IPS-15b (cell line): ENCODE results near the gene RIBC2.
"Not testable (repeated sequence)": the region's sequence is repeated elsewhere in the genome, so short reads cannot be mapped to it uniquely, and the experiment has no call there.

Experiments used
- H3K27me3 ChIP-seq: one replicate; pipeline ENCODE4 v1.6.1; 2013; ENCODE audit warnings: low read length; ENCODE audit not compliant: control insufficient read depth, insufficient read depth
- H3K36me3 ChIP-seq: one replicate; pipeline ENCODE4 v1.6.1; 2013; ENCODE audit warnings: low read length; ENCODE audit not compliant: control insufficient read depth, insufficient read depth
- H3K4me1 ChIP-seq: one replicate; pipeline ENCODE4 v1.6.1; 2013; ENCODE audit warnings: mild to moderate bottlenecking, low read length; ENCODE audit not compliant: control insufficient read depth, insufficient read depth
- H3K4me3 ChIP-seq: one replicate; pipeline ENCODE4 v1.5.1; 2013; ENCODE audit warnings: low read depth, low read length
- H3K9ac ChIP-seq: one replicate; pipeline ENCODE4 v1.6.1; 2013; ENCODE audit warnings: low read depth, mild to moderate bottlenecking, low read length
- H3K9me3 ChIP-seq: one replicate; pipeline ENCODE4 v1.6.1; 2013; ENCODE audit warnings: mild to moderate bottlenecking, low read length; ENCODE audit not compliant: control insufficient read depth, insufficient read depth

Gene RIBC2

DNA sequence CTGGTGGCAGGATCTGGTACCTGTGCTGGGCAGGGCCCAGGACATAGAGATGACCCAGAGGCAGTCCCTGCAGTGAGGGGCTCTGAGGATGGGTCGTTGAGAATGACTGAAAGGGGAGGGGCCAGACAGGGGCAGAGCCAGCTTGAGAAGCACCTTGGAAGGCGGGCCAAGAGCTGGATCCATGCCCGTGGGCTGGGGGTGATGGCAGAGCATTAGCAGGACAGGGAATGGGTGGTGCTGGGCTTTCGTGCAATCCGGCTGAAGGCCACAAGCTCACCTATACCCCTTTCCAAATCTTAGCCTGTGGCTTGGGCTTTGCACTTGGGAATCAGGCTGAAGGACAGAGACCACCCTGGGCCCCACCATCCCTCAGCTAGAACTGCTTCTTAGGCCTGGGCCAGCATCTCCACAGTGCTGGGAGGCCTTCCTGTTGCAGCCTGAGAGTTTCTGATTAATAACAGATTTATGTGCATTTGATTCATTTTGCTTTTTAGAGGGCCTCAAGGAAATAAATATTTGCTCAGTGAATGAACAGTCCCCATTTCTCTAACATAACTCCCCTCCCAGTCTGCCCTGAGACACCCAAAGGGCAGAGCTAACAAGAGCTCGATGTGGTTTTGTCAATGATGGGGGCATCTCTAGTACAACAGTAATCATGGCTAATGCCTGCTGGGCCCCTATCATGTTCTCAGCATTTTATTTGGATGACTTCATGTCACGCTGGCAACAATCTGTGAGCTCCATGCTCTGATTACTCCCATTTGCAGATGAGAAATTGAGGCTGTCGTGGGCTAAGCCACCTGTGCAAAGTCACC, 39.3 kb downstream of the RIBC2 start:
- Histone ChIP-seq H3K9ac (no peak overlapping the region), H3K27me3 (no peaks in the 10 kb centered on the region), H3K36me3 (no peaks in the 10 kb centered on the region), H3K4me3 (no peak overlapping the region), H3K4me1 (no peaks in the 10 kb centered on the region), H3K9me3 (no peaks in the 10 kb centered on the region)

DNA sequence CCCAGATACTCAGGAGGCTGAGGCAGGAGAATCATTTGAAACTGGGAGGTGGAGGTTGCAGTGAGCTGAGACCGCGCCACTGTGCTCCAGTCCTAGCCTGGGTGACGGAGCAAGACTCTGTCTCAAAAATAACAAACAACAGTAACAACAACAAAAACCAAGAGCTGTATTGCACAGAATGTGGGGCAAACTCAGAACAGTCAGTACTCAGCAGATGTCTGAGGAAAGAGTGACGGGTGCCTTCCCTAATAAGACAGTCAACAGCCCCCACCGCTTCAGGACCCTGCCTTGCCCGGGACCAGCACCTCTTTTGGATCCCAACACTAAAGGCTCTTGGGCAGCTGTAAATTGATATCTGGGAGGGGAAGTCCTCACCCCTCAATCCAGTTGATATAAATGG, 40.3 kb downstream of the RIBC2 start:
- no peaks in the 10 kb centered on the region for H3K9me3 ChIP-seq
- no peak overlapping the region for H3K4me3 ChIP-seq
- no peaks in the 10 kb centered on the region for H3K27me3 ChIP-seq
- H3K4me1 ChIP-seq = no peaks in the 10 kb centered on the region
- H3K9ac ChIP-seq = no peak overlapping the region
- no peaks in the 10 kb centered on the region for H3K36me3 ChIP-seq

GRCh38 chr22:45454275-45454674, 40.8 kb downstream of the RIBC2 start:
- Histone ChIP-seq H3K4me1 (no peaks in the 10 kb centered on the region), H3K9ac (no peak overlapping the region), H3K36me3 (no peaks in the 10 kb centered on the region), H3K9me3 (no peaks in the 10 kb centered on the region), H3K27me3 (no peaks in the 10 kb centered on the region), H3K4me3 (no peak overlapping the region)

DNA sequence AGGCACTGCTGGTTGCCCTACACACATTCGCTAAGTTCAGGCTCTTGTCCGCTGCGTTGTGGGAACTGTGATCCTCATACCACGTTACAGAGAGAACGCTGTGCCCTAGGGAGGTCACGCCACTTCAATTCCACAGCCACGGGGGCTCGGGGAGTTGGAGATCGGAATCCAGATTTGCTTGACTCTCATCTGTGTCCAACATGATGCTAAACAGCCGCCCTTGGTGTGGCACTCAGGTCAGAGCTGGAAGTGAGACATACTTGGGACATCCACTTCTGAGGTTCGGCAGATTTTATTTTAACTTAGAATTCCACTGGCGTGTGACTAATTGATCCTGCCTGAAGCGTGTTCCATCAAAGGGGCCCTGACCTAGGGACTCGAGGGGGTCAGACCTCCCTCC, 41.7 kb downstream of the RIBC2 start:
- Histone ChIP-seq H3K9me3 (no peaks in the 10 kb centered on the region), H3K4me3 (no peak overlapping the region), H3K27me3 (no peaks in the 10 kb centered on the region), H3K4me1 (no peaks in the 10 kb centered on the region), H3K36me3 (no peaks in the 10 kb centered on the region), H3K9ac (no peak overlapping the region)

- no peaks in the 10 kb centered on the region for H3K4me1 ChIP-seq
- no peaks in the 10 kb centered on the region for H3K27me3 ChIP-seq
- H3K9ac ChIP-seq = no peak overlapping the region
- no peak overlapping the region for H3K4me3 ChIP-seq
- no peaks in the 10 kb centered on the region for H3K9me3 ChIP-seq
- no peaks in the 10 kb centered on the region for H3K36me3 ChIP-seq
These were observed 42.1 kb downstream of the RIBC2 start for GRCh38 chr22:45455621-45456020.

DNA sequence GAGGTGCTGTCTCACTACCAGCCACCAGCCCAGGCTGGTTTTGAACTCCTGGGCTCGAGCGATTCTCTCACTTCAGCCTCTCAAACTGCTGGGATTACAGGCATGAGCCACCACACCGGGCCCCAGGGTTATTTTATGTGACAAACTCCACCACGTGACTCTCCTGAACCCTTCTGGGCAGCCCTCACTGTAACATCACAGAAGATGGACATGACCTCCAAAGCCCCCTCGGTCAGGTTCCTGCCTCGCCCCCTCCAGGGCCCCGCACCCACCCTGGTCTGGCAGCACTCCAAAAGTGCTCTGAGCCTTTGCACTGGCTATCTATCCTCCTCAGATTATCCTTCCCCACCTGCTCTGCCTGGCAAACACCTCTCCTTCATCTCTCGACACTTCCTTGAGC, 43.3 kb downstream of the RIBC2 start:
- Histone ChIP-seq H3K9ac (no peak overlapping the region), H3K4me1 (no peaks in the 10 kb centered on the region), H3K4me3 (no peak overlapping the region), H3K9me3 (no peaks in the 10 kb centered on the region), H3K27me3 (no peaks in the 10 kb centered on the region), H3K36me3 (no peaks in the 10 kb centered on the region)

- no peaks in the 10 kb centered on the region for H3K4me1 ChIP-seq
- H3K9ac ChIP-seq = no peak overlapping the region
- no peaks in the 10 kb centered on the region for H3K36me3 ChIP-seq
- H3K27me3 ChIP-seq = no peaks in the 10 kb centered on the region
- no peak overlapping the region for H3K4me3 ChIP-seq
- no peaks in the 10 kb centered on the region for H3K9me3 ChIP-seq
These were observed 45.0 kb downstream of the RIBC2 start for GRCh38 chr22:45458532-45458931.

DNA sequence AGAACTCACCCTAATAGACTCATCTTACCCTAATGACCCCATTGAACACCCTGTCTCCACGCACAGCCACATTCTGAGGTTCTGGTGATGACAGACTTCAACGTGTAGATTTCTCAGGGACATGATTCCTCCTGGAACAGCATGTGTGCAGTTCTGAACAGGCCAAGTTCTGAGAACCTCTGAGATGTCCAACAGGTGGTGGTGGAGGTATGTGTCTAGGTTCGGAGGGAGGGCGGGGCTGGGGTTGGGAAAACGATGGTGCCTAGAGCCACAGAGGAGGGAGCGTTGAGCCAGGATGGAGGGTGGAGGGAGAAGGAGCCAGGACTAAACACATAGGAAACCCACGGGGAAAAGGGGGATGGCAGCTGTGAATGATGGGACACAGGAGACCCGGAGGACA, 45.7 kb downstream of the RIBC2 start:
- Histone ChIP-seq H3K27me3 (no peaks in the 10 kb centered on the region), H3K4me1 (no peaks in the 10 kb centered on the region), H3K36me3 (no peaks in the 10 kb centered on the region), H3K9me3 (no peaks in the 10 kb centered on the region), H3K4me3 (no peak overlapping the region), H3K9ac (no peak overlapping the region)

DNA sequence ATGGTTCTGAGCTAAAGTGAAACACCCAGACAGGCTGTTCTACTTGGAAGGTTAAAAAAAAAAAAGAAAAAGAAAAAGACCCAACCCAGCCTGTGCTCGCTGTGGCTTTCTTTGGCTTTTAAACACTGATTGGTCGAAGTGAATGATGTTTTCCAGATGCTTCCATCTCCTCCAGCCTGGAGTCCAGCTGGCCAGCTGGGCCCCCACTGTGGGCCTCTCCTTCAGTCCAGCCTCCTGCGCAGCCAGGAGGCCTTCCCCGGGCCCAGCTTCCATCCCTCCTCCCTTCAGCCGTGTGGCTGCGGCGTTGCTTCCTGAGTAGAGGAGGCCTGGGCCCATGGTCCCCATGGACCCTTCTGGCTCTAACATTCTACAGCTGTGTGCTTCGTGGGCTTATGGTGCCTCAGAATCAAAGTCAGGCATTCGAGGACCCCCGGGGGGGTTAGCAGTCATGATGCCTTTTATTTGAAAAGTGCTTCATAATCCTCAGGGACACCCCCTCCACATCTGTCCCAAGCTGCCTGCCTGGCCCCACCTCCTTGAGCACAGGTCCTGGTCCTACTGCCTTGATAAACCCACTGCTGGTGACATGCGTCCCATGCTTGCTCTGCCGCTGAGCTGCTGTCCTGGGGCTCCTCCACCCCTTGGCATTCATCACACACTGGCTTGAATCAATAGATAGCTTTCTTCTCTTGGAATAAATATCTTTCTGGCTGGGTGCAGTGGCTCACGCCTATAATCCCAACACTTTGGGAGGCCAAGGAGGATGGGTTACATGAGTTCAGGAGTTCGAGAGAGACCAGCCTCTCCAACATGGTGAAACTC, 47.0 kb downstream of the RIBC2 start:
- no peaks in the 10 kb centered on the region for H3K36me3 ChIP-seq
- no peak overlapping the region for H3K4me3 ChIP-seq
- no peak overlapping the region for H3K9ac ChIP-seq
- no peaks in the 10 kb centered on the region for H3K9me3 ChIP-seq
- H3K4me1 ChIP-seq = no peaks in the 10 kb centered on the region
- no peaks in the 10 kb centered on the region for H3K27me3 ChIP-seq

- Histone ChIP-seq H3K4me1 (no peaks in the 10 kb centered on the region), H3K9me3 (no peaks in the 10 kb centered on the region), H3K9ac (no peak overlapping the region), H3K27me3 (no peaks in the 10 kb centered on the region), H3K4me3 (no peak overlapping the region), H3K36me3 (no peaks in the 10 kb centered on the region)
These were observed 48.7 kb downstream of the RIBC2 start for GRCh38 chr22:45462034-45462655.

GRCh38 chr22:45463691-45464090, 50.2 kb downstream of the RIBC2 start:
- not testable (repeated sequence) for H3K27me3 ChIP-seq, H3K9ac ChIP-seq, H3K36me3 ChIP-seq, H3K4me3 ChIP-seq, H3K4me1 ChIP-seq, H3K9me3 ChIP-seq

DNA sequence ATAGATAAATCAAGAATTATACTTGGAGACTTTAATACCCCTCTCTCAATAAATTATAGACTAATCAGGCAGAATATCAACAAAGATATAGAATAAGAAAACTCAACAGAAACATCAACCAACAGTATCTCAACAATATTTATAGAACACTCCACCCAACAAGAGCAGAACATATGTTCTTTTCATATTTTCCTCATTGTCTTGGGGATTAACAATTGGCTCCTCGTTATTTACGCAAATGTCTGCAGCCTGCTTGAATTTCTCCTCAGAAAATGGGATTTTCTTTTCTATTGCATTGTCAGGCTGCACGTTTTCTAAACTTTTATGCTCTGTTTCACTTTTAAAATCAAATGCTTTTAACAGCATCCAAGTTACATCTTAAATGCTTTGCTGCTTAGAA, 52.1 kb downstream of the RIBC2 start:
- H3K4me1 ChIP-seq = peaks cover 14% of the 10 kb centered on the region
- H3K27me3 ChIP-seq = no peaks in the 10 kb centered on the region
- H3K9me3 ChIP-seq = no peaks in the 10 kb centered on the region
- H3K36me3 ChIP-seq = no peaks in the 10 kb centered on the region
- H3K9ac ChIP-seq = no peak overlapping the region
- no peak overlapping the region for H3K4me3 ChIP-seq
